Measurements from ENCODE around the gene FAM161A. TPM values are rescaled to one million over a fixed set of nuclear protein-coding genes. Genes with fewer than 3 reads are reported as not detected.

Gene FAM161A
- polyA plus RNA-seq, 3 donors from 2014 or later = 0.49 to 3.0 (median 0.66) TPM

DNA sequence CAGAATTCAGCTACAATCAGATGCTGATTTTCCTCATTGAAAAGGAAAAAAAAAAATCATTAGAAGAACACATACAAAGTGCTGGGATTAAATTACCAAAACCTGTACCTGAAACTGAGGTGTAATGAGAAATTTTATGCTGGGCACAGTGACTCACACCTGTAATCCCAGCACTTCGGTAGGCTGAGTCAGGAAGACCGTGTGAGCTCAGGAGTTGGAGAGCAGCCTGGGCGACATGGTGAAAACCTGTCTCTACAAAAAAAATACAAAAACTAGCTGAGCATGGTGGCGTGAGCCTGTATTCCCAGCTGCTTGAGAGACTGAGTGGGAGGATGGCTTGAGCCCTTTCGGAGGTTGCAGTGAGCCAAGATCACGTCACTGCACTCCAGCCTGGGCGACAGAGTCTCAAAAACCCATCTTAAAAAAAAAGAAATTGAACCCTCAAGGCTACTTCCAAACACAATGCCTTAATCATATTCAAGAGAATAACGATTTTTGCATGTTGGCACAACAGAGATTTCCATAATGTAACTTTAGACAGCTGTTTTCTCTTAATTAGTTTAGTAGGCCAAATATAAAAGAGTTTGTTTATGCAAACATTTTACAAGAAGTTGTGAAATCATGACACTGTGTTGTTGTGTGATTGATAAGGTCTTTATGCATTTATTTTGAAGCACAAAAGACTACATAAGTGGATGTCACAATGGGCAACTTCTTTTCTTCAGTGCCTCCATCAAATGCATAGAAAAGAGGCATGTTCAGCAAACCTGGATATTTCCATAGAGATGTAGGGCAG is 63.9 kb downstream of the FAM161A start:
- H3K36me3 Mint-ChIP-seq = no peaks in the 10 kb centered on the region
- H3K27ac Mint-ChIP-seq = no peak overlapping the region

DNA sequence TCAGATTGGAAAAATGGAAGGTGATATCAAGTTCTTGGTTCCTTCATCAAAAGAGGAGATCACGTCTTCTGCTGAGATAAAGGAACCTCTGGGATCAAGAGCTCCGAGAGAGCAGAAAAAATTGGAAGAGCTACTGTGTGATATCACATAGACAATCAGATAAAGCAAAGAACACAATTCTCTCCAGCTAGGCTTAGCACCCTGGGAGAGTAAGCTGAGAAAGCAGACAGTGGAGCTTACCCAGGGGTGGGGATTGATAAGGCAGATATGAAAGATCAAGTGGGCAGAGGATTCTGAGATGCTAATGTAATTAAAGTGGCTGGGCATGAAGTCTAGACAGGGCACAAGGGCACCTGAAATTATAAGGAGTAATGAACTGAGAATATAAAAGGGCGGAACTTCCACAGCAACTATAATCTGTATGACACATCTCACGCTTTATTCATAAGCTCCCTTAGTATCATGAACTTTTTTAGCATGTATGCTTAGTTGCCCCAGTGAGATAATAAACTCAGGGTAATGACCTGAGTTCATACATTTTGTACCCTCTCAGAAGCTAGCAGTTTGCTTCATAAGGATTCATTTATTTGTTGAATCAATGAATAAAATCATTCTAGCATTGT is 65.8 kb downstream of the FAM161A start:
- no peak for DNase-seq
- Mint-ChIP-seq H3K4me3 (no peak overlapping the region), H3K9me3 (no peaks in the 10 kb centered on the region), H3K27ac (no peak overlapping the region), H3K36me3 (no peaks in the 10 kb centered on the region), H3K4me1 (no peaks in the 10 kb centered on the region), H3K27me3 (ENCODE audit: low read depth in 3 of 3) (peaks cover 0 to 6% (median 2%) of the 10 kb centered on the region in 3 donors)

More for the DNA sequence above, 63.9 kb downstream of the FAM161A start:
- H3K4me1 Mint-ChIP-seq = peaks cover 5 to 6% of the 10 kb centered on the region in 2 donors
- H3K4me3 Mint-ChIP-seq = no peak overlapping the region
- DNase-seq = no peak
- peaks cover 2 to 4% (median 2%) of the 10 kb centered on the region in 3 donors for H3K27me3 Mint-ChIP-seq (ENCODE audit: low read depth in 3 of 3)
- H3K9me3 Mint-ChIP-seq = no peaks in the 10 kb centered on the region

GRCh38 chr2:61786876-61787275 is 67.0 kb downstream of the FAM161A start:
- Mint-ChIP-seq H3K4me1 (no peaks in the 10 kb centered on the region), H3K4me3 (no peak overlapping the region), H3K36me3 (no peaks in the 10 kb centered on the region), H3K9me3 (no peaks in the 10 kb centered on the region), H3K27ac (no peak overlapping the region), H3K27me3 (ENCODE audit: low read depth in 3 of 3) (peaks cover 2 to 6% (median 2%) of the 10 kb centered on the region in 3 donors)
- DNase-seq = no peak

DNA sequence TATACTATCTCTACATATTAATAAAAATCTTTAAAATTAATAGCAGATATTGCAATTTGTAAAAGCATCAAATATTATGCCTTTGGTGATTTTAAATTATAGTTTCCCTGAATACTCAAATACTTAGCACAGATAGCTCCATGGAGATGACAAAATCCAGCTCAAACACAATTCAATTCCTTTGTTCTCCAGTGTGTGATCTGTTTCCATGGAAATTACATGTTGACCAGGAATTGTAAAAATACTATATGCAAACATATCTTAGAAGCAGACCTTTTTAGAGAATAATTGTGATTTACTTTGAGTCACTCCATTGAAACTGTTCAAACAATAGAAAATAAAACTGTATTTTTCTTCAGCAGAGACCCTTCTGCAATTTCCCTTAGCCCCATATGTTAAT is 68.3 kb downstream of the FAM161A start:
- H3K36me3 Mint-ChIP-seq = no peaks in the 10 kb centered on the region
- H3K4me1 Mint-ChIP-seq = no peaks in the 10 kb centered on the region
- peaks cover 1 to 8% (median 4%) of the 10 kb centered on the region in 3 donors for H3K27me3 Mint-ChIP-seq (ENCODE audit: low read depth in 3 of 3)
- H3K27ac Mint-ChIP-seq = no peak overlapping the region
- peaks cover 0 to 4% (median 4%) of the 10 kb centered on the region in 6 donors for H3K9me3 Mint-ChIP-seq
- no peak overlapping the region for H3K4me3 Mint-ChIP-seq
- no peak for DNase-seq

DNA sequence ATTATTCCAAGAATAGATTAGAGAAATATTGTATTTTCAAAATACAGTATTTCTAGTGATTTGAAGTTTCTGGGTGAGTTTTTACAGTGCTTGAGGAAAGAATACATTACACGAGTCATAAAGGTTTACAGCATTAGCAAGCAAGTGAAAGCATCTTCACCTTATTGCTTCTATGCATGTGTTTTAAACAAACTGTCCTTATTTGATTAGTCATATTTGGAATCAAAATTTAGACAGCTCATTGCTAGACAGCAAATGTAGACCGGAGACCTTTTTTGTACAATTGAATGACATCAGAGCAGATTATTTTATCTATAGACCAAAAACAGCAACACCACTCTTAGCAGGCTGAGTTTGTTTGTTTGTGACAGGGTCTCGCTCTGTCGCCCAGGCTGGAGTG is 69.2 kb downstream of the FAM161A start:
- Mint-ChIP-seq H3K27me3 (ENCODE audit: low read depth in 3 of 3) (peaks cover 2 to 9% (median 7%) of the 10 kb centered on the region in 3 donors), H3K4me3 (no peak overlapping the region), H3K27ac (no peak overlapping the region), H3K9me3 (peaks cover 0 to 7% (median 6%) of the 10 kb centered on the region in 6 donors), H3K36me3 (no peaks in the 10 kb centered on the region), H3K4me1 (no peaks in the 10 kb centered on the region)
- no peak for DNase-seq

DNA sequence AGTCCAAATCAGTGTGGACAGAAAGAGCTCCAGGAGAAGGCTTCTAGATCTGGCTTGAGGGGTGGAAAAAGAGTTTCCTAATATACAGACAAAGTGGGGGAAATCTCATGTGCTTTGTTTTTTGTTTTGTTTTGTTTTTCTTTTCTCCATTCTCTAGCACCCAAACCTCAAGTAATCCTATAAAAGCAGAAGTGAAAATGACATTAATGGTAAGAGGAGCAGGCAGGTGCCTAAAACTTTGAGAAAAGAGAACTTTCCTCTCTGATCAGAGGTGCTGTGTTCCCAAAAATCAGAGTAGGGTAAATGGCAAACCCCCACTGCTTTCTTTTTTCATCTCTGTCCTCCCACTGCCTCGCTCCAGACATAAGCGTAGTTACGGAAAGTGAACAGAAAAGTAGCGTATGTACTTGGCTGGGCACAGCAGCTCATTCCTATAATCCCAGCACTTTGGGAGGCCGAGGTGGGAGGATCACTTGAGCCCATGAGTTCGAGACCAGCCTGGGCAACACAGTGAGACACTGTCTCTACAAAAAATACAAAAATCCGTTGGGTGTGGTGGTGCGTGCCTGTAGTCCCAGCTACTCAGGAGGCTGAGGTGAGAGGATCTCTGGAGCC is 77.8 kb downstream of the FAM161A start:
- DNase-seq = no peak
- H3K4me1 Mint-ChIP-seq = no peaks in the 10 kb centered on the region
- H3K27ac Mint-ChIP-seq = no peak overlapping the region
- no peak overlapping the region for H3K4me3 Mint-ChIP-seq
- H3K27me3 Mint-ChIP-seq (ENCODE audit: low read depth in 3 of 3) = peaks cover 14 to 19% (median 16%) of the 10 kb centered on the region in 3 donors
- peaks cover 0 to 7% (median 6%) of the 10 kb centered on the region in 6 donors for H3K9me3 Mint-ChIP-seq
- H3K36me3 Mint-ChIP-seq = no peaks in the 10 kb centered on the region

Other genes with a start within 250 kb of the FAM161A start
- 100 to 1,000 TPM; 110 to 119 (median 118) TPM for gene CCT4, start 34.6 kb upstream of the FAM161A start, polyA plus RNA-seq
- 10 to 100 TPM; 69.3 to 82.1 (median 78.9) TPM for gene COMMD1, start 51.6 kb upstream of the FAM161A start, polyA plus RNA-seq